Keratinocyte (primary cell): ENCODE data around the gene C1QTNF9B. TPM values are rescaled to one million over a fixed set of nuclear protein-coding genes. Genes with fewer than 3 reads are reported as not detected.

ENCODE experiments used
- DNase-seq: peaks from one replicate; pipeline ENCODE4 v3.0.0-alpha.2; 2011; ENCODE audit warnings: low read depth, missing footprints, low spot score
- FAIRE-seq: peaks from 2 replicates; lab custom pipeline; 2011; peaks lifted over from hg19 to GRCh38; lab: Jason Lieb, UNC
- H2AFZ ChIP-seq: 2 replicates; pipeline ENCODE4 v1.6.0; 2012; ENCODE audit warnings: low read length, control low read depth, inconsistent platforms; ENCODE audit not compliant: control insufficient read depth
- H3K27ac ChIP-seq: 2 replicates; pipeline ENCODE4 v1.5.1; 2011; ENCODE audit warnings: low read length; ENCODE audit not compliant: control insufficient read depth, insufficient read depth
- H3K27me3 ChIP-seq: 3 replicates; pipeline ENCODE4 v1.6.0; 2011; ENCODE audit warnings: low read length; ENCODE audit not compliant: control insufficient read depth, insufficient read depth; ENCODE audit errors: extremely low read depth
- H3K36me3 ChIP-seq, 2 experiments: 2 replicates in 1 of 2; 3 replicates in 1 of 2; pipeline ENCODE4 v1.5.1; 2011; ENCODE audit warnings: low read length in 2 of 2, mild to moderate bottlenecking in 1 of 2; ENCODE audit not compliant: control insufficient read depth in 2 of 2, insufficient read depth in 2 of 2; ENCODE audit errors: extremely low read depth in 1 of 2
- H3K4me1 ChIP-seq: 3 replicates; pipeline ENCODE4 v1.5.1; 2011; ENCODE audit warnings: low read length; ENCODE audit not compliant: control insufficient read depth, insufficient read depth; ENCODE audit errors: extremely low read depth
- H3K4me2 ChIP-seq: 3 replicates; pipeline ENCODE4 v1.6.0; 2011; ENCODE audit warnings: low read depth, low read length; ENCODE audit not compliant: control insufficient read depth, insufficient read depth; ENCODE audit errors: extremely low read depth
- H3K4me3 ChIP-seq, 3 experiments: fragments of 200-600 bp in 1 of 3; sonication (generic) in 1 of 3; 2 replicates in 2 of 3; 3 replicates in 1 of 3; pipeline ENCODE4 v1.5.1; 2011 to 2016; ENCODE audit warnings: low read length in 3 of 3, mild to moderate bottlenecking in 3 of 3, control low read depth in 2 of 3, inconsistent platforms in 1 of 3, low read depth in 1 of 3, mixed read lengths in 1 of 3, mixed run types in 1 of 3, moderate library complexity in 1 of 3; ENCODE audit not compliant: control insufficient read depth in 2 of 3, insufficient read depth in 2 of 3; ENCODE audit errors: extremely low read depth in 1 of 3
- H3K79me2 ChIP-seq: 2 replicates; pipeline ENCODE4 v1.6.0; 2012; ENCODE audit warnings: low read length; ENCODE audit not compliant: control insufficient read depth, insufficient read depth
- H3K9ac ChIP-seq: 3 replicates; pipeline ENCODE4 v1.6.0; 2011; ENCODE audit warnings: low read length; ENCODE audit not compliant: control insufficient read depth, insufficient read depth; ENCODE audit errors: extremely low read depth
- H3K9me1 ChIP-seq: 3 replicates; pipeline ENCODE4 v1.6.0; 2011; ENCODE audit warnings: low read length; ENCODE audit not compliant: control insufficient read depth, insufficient read depth; ENCODE audit errors: extremely low read depth
- H3K9me3 ChIP-seq: 2 replicates; pipeline ENCODE4 v1.5.1; 2012; ENCODE audit warnings: low read depth, low read length; ENCODE audit not compliant: control insufficient read depth
- H4K20me1 ChIP-seq: 3 replicates; pipeline ENCODE4 v1.6.0; 2011; ENCODE audit warnings: low read length; ENCODE audit not compliant: control insufficient read depth, insufficient read depth; ENCODE audit errors: extremely low read depth
- CTCF ChIP-seq, 3 experiments: IDR thresholded peaks in 1 of 3; conservative IDR thresholded peaks in 1 of 3; optimal IDR thresholded peaks in 1 of 3; 2 replicates in 2 of 3; 3 replicates in 1 of 3; pipeline versions ENCODE3 to v1.5.1; 2011; ENCODE audit warnings: low read length in 3 of 3, mild to moderate bottlenecking in 3 of 3, moderate library complexity in 2 of 3, control low read depth in 1 of 3, inconsistent platforms in 1 of 3; ENCODE audit not compliant: insufficient read depth in 2 of 3; ENCODE audit errors: extremely low read depth in 1 of 3
- EZH2 ChIP-seq: IDR thresholded peaks from one replicate; pipeline ENCODE4 v1.6.1; 2012; ENCODE audit warnings: inconsistent platforms, mild to moderate bottlenecking, low read length, moderate library complexity
- dilution Hi-C: fragments of 300-500 bp; cut with MboI; formaldehyde crosslinking; loops from one replicate; pipeline ENCODE4 v1.7.0; 2020; ENCODE audit warnings: low sequenced_read_pairs; ENCODE audit not compliant: extremely low pct_ligation_motif_present
- polyA plus RNA-seq, 5 experiments: library from polyadenylated mRNA; depleted of rRNA in 3 of 5; stranded (reverse) in 3 of 5; stranded (forward) in 1 of 5; unstranded in 1 of 5; fragments of >200 nt; gene quantifications; 1 replicate in 1 of 5; 2 replicates in 3 of 5; 3 replicates in 1 of 5; pipeline versions ENCODE4 v1.2.1 to v1.2.3, GENCODE V29; 2011 to 2012; ENCODE audit warnings: missing spikeins in 2 of 5, low read depth in 1 of 5, low replicate concordance in 1 of 5

Gene C1QTNF9B
- polyA plus RNA-seq, 1 donor (not counting 4 experiments of a cell fraction or from before 2014, with no cell fraction given): not detected

- no peak for TF ChIP-seq EZH2
- no peak for TF ChIP-seq CTCF (optimal IDR thresholded peaks at IDR 0.05 in 1 of 3, IDR thresholded peaks at IDR 0.05 in 1 of 3, conservative IDR thresholded peaks at IDR 0.05 in 1 of 3; ENCODE audit: extremely low read depth in 1 of 3, insufficient read depth in 2 of 3, low read length in 3 of 3)
- H3K9ac ChIP-seq: no peak overlapping the region
- H3K36me3 ChIP-seq: peaks cover 0 to 3% of the 10 kb centered on the region in 2 experiments
- H3K79me2 ChIP-seq: no peaks in the 10 kb centered on the region
- DNase-seq (no peak), FAIRE-seq (peak; percentile 67)
- dilution Hi-C loops: no loop called here
- H3K27me3 ChIP-seq: no peaks in the 10 kb centered on the region
- no peak overlapping the region for H2AFZ ChIP-seq
- H3K9me3 ChIP-seq: no peaks in the 10 kb centered on the region
- H4K20me1 ChIP-seq: no peaks in the 10 kb centered on the region
- H3K4me2 ChIP-seq: no peak overlapping the region
- peaks cover 9% of the 10 kb centered on the region for H3K4me1 ChIP-seq
- no peak overlapping the region for H3K27ac ChIP-seq
- H3K4me3 ChIP-seq: no peak overlapping the region
- H3K9me1 ChIP-seq: no peaks in the 10 kb centered on the region
Measured at GRCh38 chr13:23858546-23858945, 38.8 kb downstream of the C1QTNF9B start.

- Histone ChIP-seq H3K27ac (no peak overlapping the region), H3K36me3 (peaks cover 2 to 3% of the 10 kb centered on the region in 2 experiments), H2AFZ (no peak overlapping the region), H3K27me3 (no peaks in the 10 kb centered on the region), H3K79me2 (no peaks in the 10 kb centered on the region), H3K9me1 (no peaks in the 10 kb centered on the region), H4K20me1 (no peaks in the 10 kb centered on the region), H3K4me1 (peaks cover 7% of the 10 kb centered on the region), H3K9me3 (no peaks in the 10 kb centered on the region), H3K9ac (no peak overlapping the region), H3K4me2 (no peak overlapping the region), H3K4me3 (no peak overlapping the region)
- dilution Hi-C loops: no loop called here
- no peak for FAIRE-seq
- TF ChIP-seq EZH2: no peak
- TF ChIP-seq CTCF (optimal IDR thresholded peaks at IDR 0.05 in 1 of 3, IDR thresholded peaks at IDR 0.05 in 1 of 3, conservative IDR thresholded peaks at IDR 0.05 in 1 of 3; ENCODE audit: extremely low read depth in 1 of 3, insufficient read depth in 2 of 3, low read length in 3 of 3): no peak
- DNase-seq: no peak
Measured at GRCh38 chr13:23856008-23856750, 41.1 kb downstream of the C1QTNF9B start.
